Activated T-helper 1 cell treated with anti-CD3 and anti-CD28 coated beads, Interleukin-12 subunit alpha, Interleukin-12 subunit beta, Interleukin-2, Interleukin-4 antibody, amounts not matched to agents 30 ng/mL and 10 ng/mL and 1 ng/mL, durations not matched to agents 14 hours and 24 hours and 36 hours (primary cell): ENCODE results near the gene RTL5. TPM values are rescaled to one million over a fixed set of nuclear protein-coding genes. Genes with fewer than 3 reads are reported as not detected.

Experiments used
- DNase-seq: peaks from one replicate; pipeline ENCODE4 v3.0.0; 2021; ENCODE audit warnings: low spot score
- H3K27ac Mint-ChIP-seq: one replicate; pipeline ENCODE4 v1.8.0; 2021; ENCODE audit warnings: mild to moderate bottlenecking, mixed read lengths
- H3K27me3 Mint-ChIP-seq: one replicate; pipeline ENCODE4 v1.8.0; 2022; ENCODE audit warnings: mild to moderate bottlenecking, moderate library complexity, mixed read lengths; ENCODE audit not compliant: insufficient read depth
- H3K36me3 Mint-ChIP-seq: one replicate; pipeline ENCODE4 v1.8.0; 2021; ENCODE audit warnings: low read depth, mixed read lengths
- H3K4me1 Mint-ChIP-seq: one replicate; pipeline ENCODE4 v1.8.0; 2021; ENCODE audit warnings: low read depth, mixed read lengths
- H3K4me3 Mint-ChIP-seq: one replicate; pipeline ENCODE4 v1.8.0; 2021; ENCODE audit warnings: mild to moderate bottlenecking, moderate library complexity, mixed read lengths
- H3K9me3 Mint-ChIP-seq: one replicate; pipeline ENCODE4 v1.8.0; 2021; ENCODE audit warnings: mixed read lengths
- intact Hi-C: fragments of 100-400 bp; cut with micrococcal nuclease; formaldehyde crosslinking; loops from one replicate; pipeline ENCODE4 v1.15.1; 2024
- total RNA-seq: library from RNA; stranded (reverse); gene quantifications from 2 replicates; pipeline ENCODE4 v1.2.3, GENCODE V29; 2022

RTL5 gene
- total RNA-seq, 1 donor from 2014 or later, result 0.26 TPM

DNA sequence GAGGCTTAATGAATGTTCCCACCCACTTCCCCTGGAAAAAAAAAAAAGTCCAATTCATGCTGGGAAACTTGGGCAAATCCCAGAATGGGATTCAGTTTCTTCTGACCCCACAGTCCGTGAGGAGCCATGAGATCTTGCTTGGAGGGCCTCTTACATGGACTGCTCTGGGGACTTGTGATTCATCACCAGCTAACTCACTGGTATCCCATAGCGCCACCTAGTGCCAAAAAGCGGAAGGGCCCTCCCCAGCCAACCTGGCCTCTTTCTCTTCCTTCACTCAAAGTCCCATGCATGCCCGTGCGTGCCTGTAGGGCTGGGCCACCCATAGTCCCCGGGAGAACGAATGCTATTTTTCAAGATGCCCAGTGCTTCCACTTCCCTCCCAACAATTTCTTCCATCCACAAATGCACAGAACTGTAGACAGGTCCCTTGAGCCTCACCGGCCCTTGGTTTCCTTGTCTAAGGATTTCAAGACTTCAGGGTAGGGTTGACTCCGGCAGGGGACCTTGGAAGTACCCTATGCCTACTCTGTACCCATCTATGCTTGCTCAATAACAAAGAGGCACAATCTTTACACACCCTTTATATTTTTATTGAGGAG lies 5.1 kb downstream of the RTL5 start:
- Mint-ChIP-seq H3K27ac (no peak overlapping the region), H3K4me1 (peaks cover 35% of the 10 kb centered on the region), H3K27me3 (peaks cover 55% of the 10 kb centered on the region), H3K4me3 (no peak overlapping the region), H3K9me3 (no peaks in the 10 kb centered on the region), H3K36me3 (peaks cover 3% of the 10 kb centered on the region)
- peak; percentile 64 for DNase-seq
- intact Hi-C loops, result loop anchor here (1.0 to 2.0 kb wide), 4 partner anchors 21 to 127 kb away; no protein-coding TSS in a partner anchor

DNA sequence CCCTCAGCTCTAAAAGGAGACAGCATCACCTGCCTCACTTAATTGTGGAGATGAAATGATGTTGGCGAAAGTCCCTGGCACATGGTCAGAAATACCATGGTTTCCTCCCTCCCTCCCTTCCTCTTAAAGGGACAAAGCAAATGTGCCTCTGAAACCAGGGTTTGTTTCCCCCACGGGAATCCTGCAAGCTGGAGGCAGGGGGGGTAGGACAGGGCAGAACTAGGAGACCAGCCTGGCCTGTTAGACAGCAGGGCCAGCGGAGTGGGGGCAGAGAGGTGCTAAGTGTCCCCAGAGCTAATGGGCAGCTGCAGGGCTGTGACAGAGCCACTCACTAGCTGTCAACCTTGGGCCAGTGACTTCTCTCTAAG lies 5.7 kb downstream of the RTL5 start:
- Mint-ChIP-seq H3K27me3 (peaks cover 55% of the 10 kb centered on the region), H3K9me3 (no peaks in the 10 kb centered on the region), H3K4me1 (peaks cover 41% of the 10 kb centered on the region), H3K36me3 (peaks cover 3% of the 10 kb centered on the region), H3K27ac (no peak overlapping the region), H3K4me3 (no peak overlapping the region)
- DNase-seq, result no peak
- intact Hi-C loops, result loop anchor here (1.0 to 2.0 kb wide), 4 partner anchors 21 to 127 kb away; no protein-coding TSS in a partner anchor

DNA sequence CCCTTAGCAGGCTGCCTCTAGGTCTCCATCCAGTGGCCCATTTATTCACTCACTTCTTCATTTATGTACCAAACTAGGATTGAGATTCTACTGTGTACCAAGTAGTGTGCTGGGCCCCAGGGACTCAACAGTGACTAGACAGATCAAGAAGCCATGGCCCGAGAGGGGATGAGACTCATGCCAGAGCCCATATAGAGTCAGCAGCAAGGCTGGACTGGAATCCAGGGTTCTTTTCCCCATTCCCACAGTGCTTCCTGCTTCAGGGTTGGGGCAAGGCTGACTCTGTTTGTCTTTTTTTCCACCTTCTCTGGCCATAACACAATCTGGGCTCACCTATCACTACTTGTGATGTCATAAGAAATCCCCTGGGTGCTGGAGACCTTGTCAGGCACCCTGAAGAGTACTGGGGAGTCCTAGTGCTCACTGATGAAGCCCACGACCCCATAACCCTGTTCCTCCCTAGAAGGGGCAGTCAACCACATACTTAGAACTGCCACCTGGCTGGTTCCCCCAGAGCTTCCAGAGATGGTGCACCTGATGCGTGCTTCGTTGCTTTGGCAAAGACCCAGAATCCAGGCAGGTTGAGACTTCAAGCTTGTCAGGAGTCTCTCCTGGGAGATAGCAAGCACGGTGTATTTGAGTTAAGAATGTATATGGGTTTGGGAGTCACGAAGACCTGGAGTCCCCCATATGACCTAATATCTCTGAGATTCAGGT lies 6.2 kb downstream of the RTL5 start:
- Mint-ChIP-seq H3K27me3 (peaks cover 57% of the 10 kb centered on the region), H3K9me3 (no peaks in the 10 kb centered on the region), H3K4me3 (no peak overlapping the region), H3K36me3 (peaks cover 3% of the 10 kb centered on the region), H3K27ac (no peak overlapping the region), H3K4me1 (peaks cover 47% of the 10 kb centered on the region)
- no peak for DNase-seq
- intact Hi-C loops, result loop anchor here (1.0 to 2.0 kb wide), 4 partner anchors 20 to 126 kb away; no protein-coding TSS in a partner anchor

DNA sequence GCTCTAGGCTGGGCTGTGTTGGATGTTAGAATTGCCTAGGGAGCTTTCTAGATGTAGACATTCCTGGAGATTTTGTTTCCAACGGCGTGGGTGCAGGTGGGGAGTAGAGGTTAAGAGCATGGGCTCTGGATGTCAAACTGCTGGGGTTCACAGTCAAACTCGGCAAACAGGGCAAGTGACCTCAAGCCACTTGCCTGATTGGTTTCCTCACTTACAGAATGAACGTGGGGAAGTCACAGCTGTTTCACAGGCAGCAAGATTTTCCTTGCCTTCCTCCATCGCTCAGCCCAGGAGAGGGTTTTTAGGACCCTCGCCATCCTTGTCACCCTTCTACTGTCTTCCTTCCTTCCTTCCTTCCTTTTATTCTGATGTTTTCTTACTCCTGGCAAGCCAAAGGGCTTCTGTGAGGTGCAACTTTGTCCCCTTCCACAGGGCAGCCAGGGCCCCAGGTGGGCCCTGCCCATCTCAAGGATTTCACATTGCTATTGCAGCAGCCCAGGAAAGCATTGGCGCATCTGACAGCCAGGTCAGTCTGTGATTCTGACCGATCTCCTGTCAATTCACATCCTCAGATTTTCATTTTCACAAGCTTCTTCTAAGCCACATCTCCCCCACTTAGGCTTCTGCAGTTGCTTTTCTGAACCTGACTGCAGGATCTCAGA lies 7.0 kb downstream of the RTL5 start:
- intact Hi-C loops, result no loop called here
- H3K36me3 Mint-ChIP-seq, result peaks cover 3% of the 10 kb centered on the region
- H3K9me3 Mint-ChIP-seq, result no peaks in the 10 kb centered on the region
- H3K4me3 Mint-ChIP-seq, result no peak overlapping the region
- no peak overlapping the region for H3K27ac Mint-ChIP-seq
- no peak for DNase-seq
- H3K4me1 Mint-ChIP-seq, result peaks cover 48% of the 10 kb centered on the region
- H3K27me3 Mint-ChIP-seq, result peaks cover 56% of the 10 kb centered on the region

DNA sequence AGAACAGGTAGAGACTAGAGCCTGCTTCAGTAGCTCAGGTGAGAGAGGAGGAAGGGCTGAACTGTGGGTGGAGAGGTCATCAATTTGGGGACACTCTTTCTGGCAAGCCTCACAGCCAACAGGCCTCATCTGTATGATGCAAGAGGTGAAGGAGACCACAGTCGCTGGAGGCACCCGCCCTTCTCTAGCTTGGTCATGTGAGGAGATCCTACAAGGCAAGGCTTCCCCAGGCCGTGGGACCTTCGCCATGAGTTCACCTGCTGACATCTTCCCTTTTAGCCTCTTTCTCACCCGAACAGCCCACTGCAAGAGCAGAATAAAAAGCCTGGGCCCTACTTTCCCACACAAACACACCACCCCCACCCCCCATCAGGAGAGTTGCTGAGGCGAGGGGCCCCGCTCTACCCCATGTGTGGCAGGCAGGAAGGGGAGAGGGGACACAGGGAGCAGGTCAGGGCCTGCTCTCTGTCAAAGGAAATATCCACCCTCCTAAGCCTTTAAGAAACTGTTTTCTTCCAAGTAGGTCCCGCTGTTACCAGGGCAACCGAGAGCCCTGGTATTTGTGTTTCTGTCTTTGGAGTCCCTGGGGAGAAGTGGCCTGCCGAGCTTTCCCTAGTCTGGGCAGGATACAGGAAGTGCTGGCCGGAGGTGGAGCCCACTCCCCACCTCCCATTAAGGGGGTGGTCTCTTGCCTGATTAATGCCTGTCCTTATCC lies 8.1 kb downstream of the RTL5 start:
- Mint-ChIP-seq H3K4me3 (peak overlapping the region; percentile 24), H3K27me3 (peaks cover 47% of the 10 kb centered on the region), H3K9me3 (no peaks in the 10 kb centered on the region), H3K36me3 (peaks cover 3% of the 10 kb centered on the region), H3K4me1 (peaks cover 48% of the 10 kb centered on the region), H3K27ac (no peak overlapping the region)
- intact Hi-C loops, result no loop called here
- no peak for DNase-seq

DNA sequence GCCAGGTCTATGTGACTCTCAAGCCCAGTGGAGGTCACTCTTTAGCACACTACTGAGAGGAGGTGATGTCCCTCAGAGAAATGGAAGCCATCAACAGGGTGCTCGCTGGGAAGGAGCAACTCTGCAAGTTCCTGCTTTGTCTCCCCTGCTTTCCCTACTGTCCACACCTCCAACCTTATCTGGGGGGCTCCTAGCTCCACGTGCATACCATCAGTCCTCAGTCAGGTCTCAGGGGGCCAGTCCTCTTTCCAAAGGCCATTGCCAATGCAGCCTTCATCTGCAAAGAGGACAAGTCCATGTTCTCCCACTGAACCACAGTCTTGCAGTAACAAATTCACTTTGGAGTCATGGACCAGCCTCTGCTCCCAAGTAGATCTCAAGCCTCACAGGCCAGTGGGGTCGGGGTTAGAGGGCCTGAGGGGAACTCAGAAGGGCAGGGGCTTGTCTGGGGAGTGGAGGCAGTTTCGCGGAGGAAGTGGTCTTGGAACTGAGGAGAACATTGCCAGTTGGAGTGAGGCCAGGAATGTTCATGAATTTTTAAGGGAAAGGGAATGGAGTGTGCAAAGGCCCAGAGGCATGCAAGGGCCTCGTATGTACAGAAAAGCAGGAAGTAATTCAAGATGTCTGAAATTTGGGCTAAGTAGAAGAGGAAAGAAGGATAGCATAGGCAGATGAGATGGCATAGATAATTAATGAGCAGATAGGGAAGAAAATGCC lies 8.9 kb downstream of the RTL5 start:
- Mint-ChIP-seq H3K36me3 (peaks cover 3% of the 10 kb centered on the region), H3K27me3 (peaks cover 40% of the 10 kb centered on the region)

DNA sequence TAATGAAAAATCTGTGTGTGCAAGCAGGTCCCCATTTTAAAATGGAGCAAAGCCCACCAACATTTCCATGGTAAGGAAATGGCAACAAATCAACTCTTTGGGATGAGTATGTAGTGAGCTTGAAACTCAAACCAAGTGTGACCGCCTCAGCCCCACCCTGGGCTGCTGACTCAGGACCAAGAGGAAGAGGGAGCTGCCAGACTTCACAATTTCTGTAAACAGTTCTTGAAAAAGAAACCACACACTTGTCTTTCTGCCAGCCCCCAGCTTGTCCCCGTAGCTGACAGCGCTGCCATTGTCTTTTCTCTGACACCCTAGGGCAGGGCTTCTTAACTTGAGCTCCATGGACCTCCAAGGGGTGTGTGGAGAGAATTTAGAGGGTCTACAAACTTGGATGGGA lies 10.3 kb downstream of the RTL5 start:
- Mint-ChIP-seq H3K36me3 (peaks cover 3% of the 10 kb centered on the region), H3K4me3 (peak overlapping the region; percentile 7), H3K4me1 (peaks cover 43% of the 10 kb centered on the region), H3K27me3 (peaks cover 35% of the 10 kb centered on the region), H3K27ac (no peak overlapping the region), H3K9me3 (no peaks in the 10 kb centered on the region)
- intact Hi-C loops, result loop anchor here (1.0 to 2.0 kb wide), 2 partner anchors 19 to 20 kb away; no protein-coding TSS in a partner anchor
- no peak for DNase-seq

More for the DNA sequence above, 8.9 kb downstream of the RTL5 start:
- H3K9me3 Mint-ChIP-seq, result no peaks in the 10 kb centered on the region
- H3K4me3 Mint-ChIP-seq, result peak overlapping the region; percentile 24
- intact Hi-C loops, result no loop called here
- no peak for DNase-seq
- no peak overlapping the region for H3K27ac Mint-ChIP-seq
- H3K4me1 Mint-ChIP-seq, result peaks cover 48% of the 10 kb centered on the region

DNA sequence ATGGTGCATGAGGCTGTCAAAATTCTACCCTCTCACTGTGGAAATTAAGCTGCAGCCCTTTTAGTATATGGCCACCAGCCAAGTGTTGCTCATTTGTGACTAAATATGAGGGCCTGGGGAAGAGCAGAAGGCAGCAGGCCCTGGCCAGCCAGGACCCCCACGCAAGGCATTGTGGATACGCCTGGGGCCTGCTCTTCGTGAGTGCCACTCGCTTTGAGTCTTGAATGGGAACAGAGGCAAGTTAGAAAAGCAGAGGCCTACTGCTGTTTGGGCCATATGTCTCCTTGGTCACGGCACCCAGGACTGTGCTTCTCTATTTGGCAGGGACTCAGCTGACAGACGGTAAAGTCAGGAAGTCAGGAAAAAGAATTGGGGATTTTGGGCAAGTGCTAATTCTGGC lies 10.9 kb downstream of the RTL5 start:
- intact Hi-C loops, result loop anchor here (1.0 to 2.0 kb wide), 2 partner anchors 20 kb away; no protein-coding TSS in a partner anchor
- Mint-ChIP-seq H3K4me1 (peaks cover 42% of the 10 kb centered on the region), H3K36me3 (peaks cover 3% of the 10 kb centered on the region), H3K4me3 (no peak overlapping the region), H3K27ac (no peak overlapping the region), H3K27me3 (peaks cover 33% of the 10 kb centered on the region), H3K9me3 (no peaks in the 10 kb centered on the region)
- no peak for DNase-seq

DNA sequence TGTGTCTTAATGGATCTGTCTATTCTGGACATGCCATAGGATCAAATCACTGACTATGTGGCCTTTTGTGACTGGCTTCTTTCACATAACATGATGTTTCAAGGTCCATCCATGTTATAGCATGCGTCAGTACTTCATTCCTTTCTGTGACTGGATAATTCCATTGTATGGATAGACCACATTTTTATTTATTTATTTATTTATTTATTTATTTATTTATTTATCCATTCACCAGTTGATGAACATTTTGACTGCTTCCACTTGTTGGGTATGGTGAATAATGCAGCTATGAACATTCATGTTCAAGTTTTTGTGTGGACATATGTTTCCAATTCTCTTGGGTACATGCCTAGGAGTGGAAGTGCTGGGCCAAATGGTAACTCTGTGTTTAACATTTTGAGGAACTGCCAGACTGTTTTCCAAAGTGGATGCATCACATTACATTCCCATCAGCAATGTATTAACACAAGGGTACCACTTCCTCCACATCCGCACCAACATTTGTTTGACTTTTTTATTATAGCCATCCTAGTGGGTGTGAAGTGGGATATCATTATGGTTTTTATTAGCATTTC lies 14.0 kb downstream of the RTL5 start:
- H3K9me3 Mint-ChIP-seq, result no peaks in the 10 kb centered on the region
- no peak overlapping the region for H3K4me3 Mint-ChIP-seq
- peaks cover 20% of the 10 kb centered on the region for H3K4me1 Mint-ChIP-seq
- H3K27ac Mint-ChIP-seq, result no peak overlapping the region
- intact Hi-C loops, result no loop called here
- no peaks in the 10 kb centered on the region for H3K36me3 Mint-ChIP-seq
- DNase-seq, result no peak
- peaks cover 21% of the 10 kb centered on the region for H3K27me3 Mint-ChIP-seq

DNA sequence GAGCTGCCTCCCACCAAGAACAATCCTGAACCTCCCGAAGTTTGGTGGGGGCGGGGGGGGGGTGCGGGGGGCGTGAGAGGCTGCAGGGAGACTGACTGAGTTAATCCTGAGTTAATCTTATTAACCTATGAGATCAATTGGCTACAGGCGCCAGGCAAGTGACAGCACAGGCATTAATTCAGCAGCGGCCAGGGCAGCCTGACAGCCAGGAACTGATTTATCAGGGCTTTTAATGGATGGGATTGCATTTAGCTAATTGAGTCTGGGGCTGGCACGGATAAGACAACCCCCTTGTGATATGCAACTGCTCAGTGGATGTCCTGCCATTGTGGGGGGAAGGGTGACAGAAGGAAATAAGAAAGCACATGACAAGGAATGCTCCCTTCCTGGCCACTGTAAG lies 16.3 kb downstream of the RTL5 start:
- peaks cover 1% of the 10 kb centered on the region for H3K36me3 Mint-ChIP-seq
- no peaks in the 10 kb centered on the region for H3K9me3 Mint-ChIP-seq
- no peak overlapping the region for H3K4me3 Mint-ChIP-seq
- peaks cover 24% of the 10 kb centered on the region for H3K27me3 Mint-ChIP-seq
- intact Hi-C loops, result no loop called here
- no peak overlapping the region for H3K27ac Mint-ChIP-seq
- H3K4me1 Mint-ChIP-seq, result peaks cover under 1% of the 10 kb centered on the region
- DNase-seq, result no peak

DNA sequence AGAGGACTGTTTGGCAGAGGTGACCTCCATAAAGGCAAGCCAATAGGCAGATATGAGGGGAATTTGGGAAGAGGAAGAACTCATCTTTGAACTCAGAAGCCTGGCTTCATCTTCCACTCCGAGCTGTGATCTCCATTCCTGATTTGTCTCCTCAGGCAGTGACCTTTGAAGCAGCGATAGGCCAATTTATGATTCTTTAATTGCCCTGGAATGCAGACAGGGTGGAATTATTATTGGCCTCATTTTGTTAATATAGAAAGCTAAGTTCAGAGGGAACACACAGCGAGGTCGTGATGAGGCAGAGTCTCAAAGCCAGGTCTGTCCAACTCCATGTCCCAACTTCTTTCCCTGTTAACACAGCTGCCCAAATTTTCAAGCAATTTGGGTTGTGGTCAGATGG lies 16.9 kb downstream of the RTL5 start:
- Mint-ChIP-seq H3K9me3 (no peaks in the 10 kb centered on the region), H3K4me1 (no peaks in the 10 kb centered on the region), H3K36me3 (peaks cover 1% of the 10 kb centered on the region), H3K4me3 (no peak overlapping the region), H3K27me3 (peaks cover 25% of the 10 kb centered on the region), H3K27ac (no peak overlapping the region)
- intact Hi-C loops, result no loop called here
- no peak for DNase-seq

DNA sequence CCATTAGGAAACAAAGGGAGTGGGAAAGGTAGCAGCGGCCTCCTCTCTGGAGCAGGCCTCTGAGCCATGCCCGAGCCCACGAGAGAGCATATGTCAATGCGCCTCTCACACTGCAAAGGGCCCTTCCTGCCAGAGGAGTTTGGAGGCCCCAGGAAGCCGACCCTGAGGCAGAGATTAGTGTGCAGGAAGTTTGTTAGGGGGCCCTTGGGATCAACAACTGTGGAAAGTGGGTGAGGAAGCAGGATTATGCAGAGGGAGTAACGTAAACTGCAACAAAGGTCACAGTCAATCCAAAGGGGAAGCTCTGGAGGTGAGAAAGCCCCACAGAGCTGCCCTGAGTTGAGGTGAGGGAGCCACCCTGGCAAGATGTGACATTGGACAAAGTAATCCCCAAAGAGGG lies 17.4 kb downstream of the RTL5 start:
- H3K36me3 Mint-ChIP-seq, result peaks cover 1% of the 10 kb centered on the region
- intact Hi-C loops, result no loop called here
- H3K9me3 Mint-ChIP-seq, result no peaks in the 10 kb centered on the region
- H3K4me3 Mint-ChIP-seq, result no peak overlapping the region
- no peak for DNase-seq
- H3K27me3 Mint-ChIP-seq, result peaks cover 23% of the 10 kb centered on the region
- H3K27ac Mint-ChIP-seq, result no peak overlapping the region
- H3K4me1 Mint-ChIP-seq, result no peaks in the 10 kb centered on the region
